HG02970 (cell line): ENCODE measurements around the gene ZNFX1.

ENCODE experiments used
- ATAC-seq: cut with Tn5 transposase; IDR thresholded peaks from one replicate; pipeline ENCODE4 v1.9.1; 2021; ENCODE audit warnings: mild to moderate bottlenecking, moderate library complexity, moderate number of reproducible peaks; ENCODE audit not compliant: unreplicated experiment, low FRiP score

Gene ZNFX1

GRCh38 chr20:49293122-49293521, 15.3 kb upstream of the ZNFX1 start:
- ATAC-seq, result no peak

GRCh38 chr20:49292010-49292409, 14.2 kb upstream of the ZNFX1 start:
- ATAC-seq, result no peak

- ATAC-seq, result no peak
Measured at GRCh38 chr20:49291200-49291599, 13.3 kb upstream of the ZNFX1 start.

- ATAC-seq, result no peak
Measured at GRCh38 chr20:49290608-49291191, 12.8 kb upstream of the ZNFX1 start.

GRCh38 chr20:49288784-49289696, 11.2 kb upstream of the ZNFX1 start:
- ATAC-seq, result no peak

DNA sequence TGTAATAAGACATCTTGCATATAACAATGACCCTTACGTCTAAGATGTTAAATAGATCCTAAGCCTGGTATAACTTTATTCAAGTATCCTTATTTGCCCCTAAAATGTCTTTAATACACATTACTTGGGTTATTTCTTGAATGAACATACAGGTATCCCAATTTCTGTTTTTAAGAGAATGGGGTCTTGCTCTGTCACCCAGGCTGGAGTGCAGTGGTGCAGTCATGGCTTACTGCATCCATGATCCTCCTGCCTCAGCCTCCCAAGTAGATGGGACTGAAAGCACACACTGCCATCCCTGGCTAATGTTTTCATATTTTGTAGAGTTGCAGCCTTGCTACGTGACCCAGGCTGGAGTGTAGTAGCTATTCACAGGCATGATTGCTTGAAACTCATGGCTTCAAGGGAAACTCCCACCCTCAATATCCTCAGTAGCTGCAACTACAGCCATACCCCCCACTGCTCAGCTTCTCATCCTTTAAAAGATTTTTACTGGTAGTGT, 10.4 kb upstream of the ZNFX1 start:
- no peak for ATAC-seq

- ATAC-seq, result no peak
Measured at GRCh38 chr20:49287555-49288249, 9.8 kb upstream of the ZNFX1 start.

DNA sequence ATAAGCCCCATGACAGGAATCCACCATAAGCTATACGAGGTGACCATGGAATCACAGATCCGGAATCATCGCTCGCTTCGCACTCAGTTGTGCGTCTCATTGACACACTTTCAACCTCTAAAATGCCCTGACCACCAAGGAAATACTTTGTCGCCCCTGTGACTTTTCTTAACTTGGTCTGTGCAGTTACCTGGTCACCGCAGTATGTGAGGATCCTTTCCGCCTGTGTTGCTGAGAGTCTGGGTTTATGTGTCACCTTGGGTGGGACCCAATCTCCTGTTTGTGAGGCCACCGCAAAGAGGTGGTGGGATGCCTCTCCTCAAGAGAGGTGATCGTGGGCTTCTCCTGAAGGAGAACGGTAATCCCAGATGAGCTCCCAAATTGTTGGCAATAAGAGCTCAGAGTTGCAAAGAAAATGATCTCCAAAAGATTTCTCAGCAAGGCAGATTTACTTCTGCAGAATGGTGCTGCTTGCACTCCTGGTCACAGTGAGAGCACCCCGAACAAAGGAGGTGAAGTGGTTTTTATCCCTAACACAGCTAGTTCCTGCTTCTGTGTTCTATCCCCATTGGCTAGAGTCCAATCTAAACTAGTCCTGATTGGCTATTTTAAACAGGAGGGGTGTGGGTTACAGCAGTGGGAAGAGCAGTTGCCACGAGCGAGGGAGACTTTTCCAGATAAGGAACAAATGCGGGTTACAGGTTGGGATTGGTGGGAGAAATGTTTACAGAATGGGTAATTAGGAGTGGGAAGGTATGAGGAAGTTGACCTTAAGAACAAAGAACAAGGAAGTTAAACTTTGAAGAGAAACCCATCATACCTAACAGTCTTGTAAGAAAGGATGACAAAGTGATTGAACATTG, 9.1 kb upstream of the ZNFX1 start:
- ATAC-seq, result no peak

- ATAC-seq, result no peak
Measured at GRCh38 chr20:49285813-49286494, 8.1 kb upstream of the ZNFX1 start.

DNA sequence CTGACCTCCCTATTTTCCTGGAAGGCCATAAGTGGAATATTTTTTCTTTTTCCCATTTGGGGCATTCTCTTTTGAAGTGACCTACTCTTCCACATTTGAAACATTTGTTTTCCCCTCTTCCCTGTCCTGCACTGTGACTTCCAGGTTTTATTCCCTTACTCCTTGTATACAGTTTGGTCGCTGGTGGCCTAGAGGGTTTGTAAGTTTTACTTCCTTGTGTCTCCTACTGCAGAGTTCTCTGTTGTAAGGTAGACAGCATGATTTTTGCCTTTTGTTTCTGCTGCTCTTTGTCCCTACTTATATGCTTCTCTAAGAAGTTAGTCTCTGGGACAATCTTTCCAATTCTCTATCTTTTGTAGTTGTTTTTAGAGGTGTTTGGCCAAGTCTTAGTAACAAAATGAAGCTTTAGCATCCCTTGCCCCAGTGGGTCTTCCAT, 7.4 kb upstream of the ZNFX1 start:
- ATAC-seq, result no peak

GRCh38 chr20:49284818-49285217, 7.0 kb upstream of the ZNFX1 start:
- ATAC-seq, result no peak

- no peak for ATAC-seq
Measured at GRCh38 chr20:49283703-49284625, 6.1 kb upstream of the ZNFX1 start.

DNA sequence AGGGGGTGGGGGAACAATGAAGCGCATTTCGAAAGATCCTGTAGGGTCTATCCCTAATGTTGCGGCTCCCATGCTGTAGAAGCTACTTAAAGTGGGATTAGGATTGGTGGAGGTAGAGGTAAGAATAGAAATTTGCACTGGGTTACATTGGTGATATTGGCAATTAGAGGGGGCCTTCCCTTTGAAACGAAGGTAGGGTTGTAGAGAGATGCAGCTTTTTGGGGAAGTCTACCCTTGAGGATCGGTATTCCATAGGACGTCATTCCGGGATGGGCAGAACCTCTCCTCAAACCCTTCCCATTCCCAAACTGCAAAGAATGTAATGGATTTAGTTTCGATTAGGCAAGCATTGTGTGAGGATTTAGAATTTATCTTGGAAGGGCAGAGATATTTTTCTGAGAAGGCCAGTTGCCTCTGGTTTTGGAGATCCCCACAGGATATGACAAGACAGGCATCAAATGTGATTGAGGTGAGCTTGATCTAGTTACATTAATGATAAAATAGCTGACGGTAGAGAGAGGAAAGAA, 5.4 kb upstream of the ZNFX1 start:
- ATAC-seq, result no peak

- no peak for ATAC-seq
Measured at GRCh38 chr20:49282584-49283171, 4.8 kb upstream of the ZNFX1 start.

DNA sequence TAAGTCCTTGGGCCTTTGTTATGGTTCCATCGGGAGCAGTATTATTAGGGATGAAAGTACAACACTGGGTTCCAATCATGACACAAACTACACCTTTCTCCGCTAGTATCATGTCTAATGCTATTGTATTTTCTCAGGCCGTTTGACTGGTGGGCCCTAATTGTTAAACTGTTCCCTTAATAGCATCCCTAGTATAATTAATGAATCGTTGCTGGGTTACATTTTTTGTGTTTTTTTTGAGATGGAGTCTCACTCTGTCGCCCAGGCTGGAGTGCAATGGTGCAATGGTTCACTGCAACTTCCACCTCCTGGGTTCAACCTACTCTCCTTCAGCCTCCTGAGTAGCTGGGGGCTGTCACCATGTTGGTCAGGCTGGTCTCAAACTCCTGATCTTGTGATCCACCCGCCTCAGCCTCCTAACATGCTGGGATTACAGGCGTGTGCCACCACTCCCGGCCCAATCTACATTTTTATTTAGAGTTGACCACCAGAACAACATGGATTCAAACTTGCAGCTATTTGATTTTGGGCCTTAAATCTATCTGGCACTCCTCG, 4.1 kb upstream of the ZNFX1 start:
- ATAC-seq, result no peak

DNA sequence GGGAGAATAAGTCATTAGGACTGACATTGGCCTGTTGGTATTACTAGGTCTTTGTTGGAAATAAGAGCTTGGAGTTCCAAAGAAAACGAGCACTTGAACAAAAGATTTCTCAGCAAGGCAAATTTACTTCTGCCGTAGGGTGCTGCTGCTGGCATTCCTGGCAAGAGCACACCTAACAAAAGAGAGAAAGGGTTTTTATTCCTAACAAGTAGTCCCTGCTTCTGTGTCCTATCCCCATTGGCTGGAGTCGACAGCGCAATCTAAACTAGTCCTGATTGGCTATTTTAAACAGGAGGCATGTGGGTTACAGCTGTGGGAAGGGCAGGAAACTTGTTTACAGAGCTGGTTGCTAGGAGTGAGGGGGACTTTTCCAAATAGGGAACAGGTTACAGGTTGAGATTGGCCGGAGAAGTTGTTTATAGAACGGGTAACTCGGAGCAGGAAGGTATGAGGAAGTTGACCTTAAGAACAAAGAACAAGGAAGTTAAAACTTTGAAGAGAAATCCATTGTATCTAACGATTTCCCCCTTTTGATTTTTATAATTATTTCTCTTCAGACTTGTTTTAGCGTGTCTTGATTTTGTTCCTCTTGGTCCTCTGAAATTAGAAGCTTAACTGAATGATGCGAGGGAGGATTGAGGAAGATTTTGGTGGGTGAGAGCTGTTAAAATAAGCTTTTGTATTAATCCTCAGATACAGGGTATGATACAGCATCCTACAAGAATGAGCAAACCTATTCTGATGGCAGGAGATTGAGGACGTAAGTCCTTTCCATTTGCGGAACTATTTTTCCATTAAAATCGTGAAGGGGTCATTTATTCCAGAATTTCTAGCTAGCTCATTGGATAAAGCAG, 3.4 kb upstream of the ZNFX1 start:
- ATAC-seq, result no peak
